Measurements from ENCODE around the gene HSPA12B. TPM values are rescaled to one million over a fixed set of nuclear protein-coding genes. Genes with fewer than 3 reads are reported as not detected.

HSPA12B gene
- total and polyA plus RNA-seq, 2 donors (not counting 3 experiments of a cell fraction or from before 2014, with no cell fraction given) = 3.7 to 6.6 TPM

DNA sequence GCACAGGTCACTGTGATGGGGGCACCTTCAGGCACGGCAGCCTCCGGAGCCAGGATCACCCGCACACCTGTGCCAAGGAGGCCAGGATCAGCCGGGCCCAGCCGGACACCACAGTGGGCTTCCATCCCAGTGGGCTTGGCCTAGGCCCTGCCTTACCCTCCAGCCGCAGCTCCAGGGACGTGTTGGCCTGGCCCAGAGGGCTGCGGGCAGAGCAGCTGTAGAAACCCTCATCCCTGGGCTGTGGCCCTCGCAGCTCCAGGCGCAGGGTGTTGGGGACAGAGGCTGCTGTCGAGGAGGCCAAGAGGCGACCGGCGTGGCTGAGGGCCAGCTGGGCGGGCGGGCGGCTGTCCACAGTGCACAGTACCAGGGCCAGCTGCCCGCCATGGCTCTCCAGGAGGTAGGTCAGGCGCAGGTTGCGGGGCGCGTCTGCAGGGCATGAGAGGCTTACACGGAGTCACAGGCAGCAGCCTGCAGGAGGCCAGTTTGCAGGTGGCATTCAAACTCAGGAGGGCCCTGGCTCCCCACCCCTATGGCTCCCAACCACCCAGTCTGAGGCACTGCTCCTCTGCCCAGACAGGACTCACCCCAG is 39.7 kb upstream of the HSPA12B start:
- no peak for DNase-seq (ENCODE audit: low read depth, low spot score)
- H2AFZ ChIP-seq (ENCODE audit: low read depth, low read length) = no peak overlapping the region
- no peaks in the 10 kb centered on the region for H3K9me1 ChIP-seq (replicated peaks; ENCODE audit: control insufficient read depth, extremely low read depth, insufficient read depth, low read length)
- H3K27me3 ChIP-seq (ENCODE audit: control insufficient read depth in 2 of 2, insufficient read depth in 2 of 2, low read length in 2 of 2) = no peaks in the 10 kb centered on the region
- dilution Hi-C loops (cut with MboI; ENCODE audit: extremely low pct_ligation_motif_present, low sequenced_read_pairs) (no loop called here), intact Hi-C loops (cut with micrococcal nuclease) (no loop called here)
- H3K36me3 ChIP-seq (ENCODE audit: control insufficient read depth in 2 of 2, extremely low read depth in 1 of 2, insufficient read depth in 2 of 2, low read length in 2 of 2) = no peaks in the 10 kb centered on the region
- BruUV-seq (replicated peaks) = no TSS peak
- no peak for FAIRE-seq
- H3K4me2 ChIP-seq (ENCODE audit: insufficient read depth, low read length) = no peak overlapping the region
- no peaks in the 10 kb centered on the region for H3K79me2 ChIP-seq (ENCODE audit: control insufficient read depth, insufficient read depth, low read length)
- no peaks in the 10 kb centered on the region for H3K9me3 ChIP-seq (replicated peaks; ENCODE audit: control insufficient read depth, insufficient read depth, low read length)
- H3K27ac ChIP-seq (ENCODE audit: insufficient read depth, low read depth, low read length) = no peak overlapping the region
- POLR2A ChIA-PET = no interaction called here
- H3K4me1 ChIP-seq (ENCODE audit: control insufficient read depth, extremely low read depth, insufficient read depth, low read length) = no peaks in the 10 kb centered on the region
- H3K4me3 ChIP-seq (replicated peaks in 1 of 3; ENCODE audit: insufficient read depth in 1 of 3, low read depth in 1 of 3, low read length in 3 of 3) = no peak overlapping the region
- CTCF ChIA-PET = interaction anchor here (4.5 to 12.6 kb wide), 3 partner anchors 16 to 17 kb away, joined by 23 to 112 read pairs (median 39); no protein-coding TSS in a partner anchor
- H4K20me1 ChIP-seq (replicated peaks; ENCODE audit: control insufficient read depth, extremely low read depth, insufficient read depth, low read length) = no peaks in the 10 kb centered on the region
- no peak overlapping the region for H3K9ac ChIP-seq (replicated peaks; ENCODE audit: extremely low read depth, insufficient read depth, low read length)
- no peak for TF ChIP-seq POLR2AphosphoS5 (IDR thresholded peaks at IDR 0.05; ENCODE audit: insufficient read depth, low read depth, low read length)
- no peak for TF ChIP-seq GATA2 (IDR thresholded peaks at IDR 0.05; ENCODE audit: insufficient read depth, insufficient read length, low read depth, low read length)
- no peak for TF ChIP-seq POLR2A (IDR thresholded peaks at IDR 0.05; ENCODE audit: low read depth, low read length)
- TF ChIP-seq, protein P1, sequence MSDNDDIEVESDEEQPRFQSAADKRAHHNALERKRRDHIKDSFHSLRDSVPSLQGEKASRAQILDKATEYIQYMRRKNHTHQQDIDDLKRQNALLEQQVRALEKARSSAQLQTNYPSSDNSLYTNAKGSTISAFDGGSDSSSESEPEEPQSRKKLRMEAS (IDR thresholded peaks at IDR 0.05; ENCODE audit: insufficient read depth, insufficient read length) = no peak
- TF ChIP-seq JUN (IDR thresholded peaks at IDR 0.05; ENCODE audit: borderline replicate concordance, insufficient read depth, insufficient read length, low read depth) = no peak
- TF ChIP-seq, protein P2, sequence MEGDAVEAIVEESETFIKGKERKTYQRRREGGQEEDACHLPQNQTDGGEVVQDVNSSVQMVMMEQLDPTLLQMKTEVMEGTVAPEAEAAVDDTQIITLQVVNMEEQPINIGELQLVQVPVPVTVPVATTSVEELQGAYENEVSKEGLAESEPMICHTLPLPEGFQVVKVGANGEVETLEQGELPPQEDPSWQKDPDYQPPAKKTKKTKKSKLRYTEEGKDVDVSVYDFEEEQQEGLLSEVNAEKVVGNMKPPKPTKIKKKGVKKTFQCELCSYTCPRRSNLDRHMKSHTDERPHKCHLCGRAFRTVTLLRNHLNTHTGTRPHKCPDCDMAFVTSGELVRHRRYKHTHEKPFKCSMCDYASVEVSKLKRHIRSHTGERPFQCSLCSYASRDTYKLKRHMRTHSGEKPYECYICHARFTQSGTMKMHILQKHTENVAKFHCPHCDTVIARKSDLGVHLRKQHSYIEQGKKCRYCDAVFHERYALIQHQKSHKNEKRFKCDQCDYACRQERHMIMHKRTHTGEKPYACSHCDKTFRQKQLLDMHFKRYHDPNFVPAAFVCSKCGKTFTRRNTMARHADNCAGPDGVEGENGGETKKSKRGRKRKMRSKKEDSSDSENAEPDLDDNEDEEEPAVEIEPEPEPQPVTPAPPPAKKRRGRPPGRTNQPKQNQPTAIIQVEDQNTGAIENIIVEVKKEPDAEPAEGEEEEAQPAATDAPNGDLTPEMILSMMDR (IDR thresholded peaks at IDR 0.05; ENCODE audit: extremely low read depth in 1 of 2, insufficient read depth in 1 of 2, low read depth in 1 of 2, low read length in 2 of 2) = no peak
- TF ChIP-seq FOS (IDR thresholded peaks at IDR 0.05; ENCODE audit: borderline replicate concordance, insufficient read depth, low read length) = no peak
- no peak for TF ChIP-seq MYC (IDR thresholded peaks at IDR 0.05; ENCODE audit: low read depth, low read length)
- TF ChIP-seq EZH2 (IDR thresholded peaks at IDR 0.05; ENCODE audit: borderline replicate concordance, low read depth, low read length, severe bottlenecking) = no peak
